AG09309 (cell line): Measurements from ENCODE around the gene CEMIP.

Experiments
- DNase-seq: peaks from one replicate; pipeline ENCODE4 v3.0.0-alpha.2; 2010; ENCODE audit warnings: low read depth
- H3K4me3 ChIP-seq: 2 replicates; pipeline ENCODE4 v1.5.1; 2011; ENCODE audit warnings: mild to moderate bottlenecking, low read depth, low read length, moderate library complexity; ENCODE audit not compliant: control insufficient read depth
- TF ChIP-seq, protein P1 (sequence below): IDR thresholded peaks from 2 replicates; pipeline ENCODE4 v1.5.1; 2011; ENCODE audit warnings: mild to moderate bottlenecking, low read depth, low read length, inconsistent platforms; ENCODE audit not compliant: insufficient read depth, control insufficient read depth; ENCODE audit errors: missing control alignments

CEMIP gene

DNA sequence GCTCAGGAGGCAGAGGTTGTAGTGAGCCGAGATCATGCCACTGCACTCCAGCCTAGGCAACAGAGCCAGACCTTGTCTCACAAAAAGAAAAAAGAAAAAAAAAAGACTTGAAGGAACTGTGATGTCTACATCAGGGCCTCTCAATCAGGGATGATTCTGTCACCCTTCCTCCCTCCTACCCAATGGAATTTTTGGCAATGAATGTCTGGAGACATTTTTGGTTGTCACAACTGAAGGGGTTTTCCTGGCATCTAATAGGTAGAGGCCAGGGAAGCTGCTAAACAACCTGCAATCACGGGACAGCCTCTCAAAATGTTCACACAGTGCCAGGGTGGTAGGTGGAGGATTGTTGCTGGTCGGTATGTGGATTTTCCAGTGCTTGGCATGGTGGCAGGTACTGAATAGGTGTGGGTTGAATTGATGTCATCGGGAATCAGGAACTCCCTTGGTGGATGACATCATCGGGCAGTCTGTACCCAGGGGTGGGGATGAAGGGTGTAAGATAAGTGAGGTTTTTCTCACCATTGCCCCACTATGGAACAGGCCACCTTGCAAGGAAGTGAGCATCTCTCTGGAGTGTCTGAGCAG is 139.1 kb downstream of the CEMIP start:
- DNase-seq = no peak
- TF ChIP-seq, protein P1, sequence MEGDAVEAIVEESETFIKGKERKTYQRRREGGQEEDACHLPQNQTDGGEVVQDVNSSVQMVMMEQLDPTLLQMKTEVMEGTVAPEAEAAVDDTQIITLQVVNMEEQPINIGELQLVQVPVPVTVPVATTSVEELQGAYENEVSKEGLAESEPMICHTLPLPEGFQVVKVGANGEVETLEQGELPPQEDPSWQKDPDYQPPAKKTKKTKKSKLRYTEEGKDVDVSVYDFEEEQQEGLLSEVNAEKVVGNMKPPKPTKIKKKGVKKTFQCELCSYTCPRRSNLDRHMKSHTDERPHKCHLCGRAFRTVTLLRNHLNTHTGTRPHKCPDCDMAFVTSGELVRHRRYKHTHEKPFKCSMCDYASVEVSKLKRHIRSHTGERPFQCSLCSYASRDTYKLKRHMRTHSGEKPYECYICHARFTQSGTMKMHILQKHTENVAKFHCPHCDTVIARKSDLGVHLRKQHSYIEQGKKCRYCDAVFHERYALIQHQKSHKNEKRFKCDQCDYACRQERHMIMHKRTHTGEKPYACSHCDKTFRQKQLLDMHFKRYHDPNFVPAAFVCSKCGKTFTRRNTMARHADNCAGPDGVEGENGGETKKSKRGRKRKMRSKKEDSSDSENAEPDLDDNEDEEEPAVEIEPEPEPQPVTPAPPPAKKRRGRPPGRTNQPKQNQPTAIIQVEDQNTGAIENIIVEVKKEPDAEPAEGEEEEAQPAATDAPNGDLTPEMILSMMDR = no peak

DNA sequence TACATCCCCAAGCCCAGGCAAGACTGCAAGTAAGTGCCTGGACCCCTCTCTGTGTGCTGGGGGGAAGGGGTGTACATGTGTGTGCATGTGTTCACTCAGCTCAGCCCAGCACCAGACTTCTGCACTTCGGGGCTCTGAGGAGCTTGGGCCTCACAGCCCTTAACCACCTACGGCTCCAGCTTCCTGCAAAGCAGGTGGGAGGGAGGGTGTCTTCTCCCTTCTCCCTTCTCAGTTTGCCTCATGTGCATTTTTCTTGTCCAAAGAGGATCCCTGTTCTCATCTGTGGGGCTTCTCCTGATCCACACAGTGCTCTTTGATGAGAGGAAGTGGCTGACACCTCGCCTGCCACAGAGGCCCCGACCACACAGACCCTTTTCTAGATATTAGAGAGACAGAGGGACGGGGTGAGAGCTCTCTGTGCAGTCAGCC is 141.1 kb downstream of the CEMIP start:
- TF ChIP-seq, protein P1 = no peak
- no peak for DNase-seq
- no peak overlapping the region for H3K4me3 ChIP-seq

More for the DNA sequence above, 139.1 kb downstream of the CEMIP start:
- no peak overlapping the region for H3K4me3 ChIP-seq

DNA sequence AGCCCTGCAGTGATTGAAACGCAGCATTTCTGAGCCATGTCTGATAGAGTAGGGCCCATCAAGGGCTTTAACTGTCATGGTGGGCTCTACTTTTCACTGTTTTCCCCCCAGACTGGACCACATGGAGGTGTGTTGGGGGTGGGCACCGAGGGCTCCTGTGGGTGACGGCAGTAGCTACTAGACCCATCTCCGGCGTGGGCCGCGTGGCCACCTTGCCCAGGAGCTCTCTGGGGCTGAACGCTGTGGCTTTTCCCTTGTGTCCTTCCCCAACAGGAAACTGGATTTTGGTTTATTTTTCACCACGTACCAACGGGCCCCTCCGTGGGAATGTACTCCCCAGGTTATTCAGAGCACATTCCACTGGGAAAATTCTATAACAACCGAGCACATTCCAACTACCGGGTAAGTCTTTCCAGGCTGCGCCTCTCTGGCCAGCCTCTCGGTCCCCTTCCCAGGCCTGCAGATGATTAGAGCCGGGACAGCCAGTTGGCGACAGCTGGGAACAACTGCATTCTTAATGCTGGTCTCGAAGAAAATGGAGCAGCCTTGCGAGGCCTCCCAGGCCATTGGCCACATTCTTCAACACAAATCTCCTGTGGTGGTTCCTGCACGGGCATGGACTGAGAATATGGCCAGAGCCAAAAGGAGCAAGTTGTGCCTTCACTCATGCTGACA is 142.7 kb downstream of the CEMIP start:
- no peak for DNase-seq
- H3K4me3 ChIP-seq = no peak overlapping the region
- TF ChIP-seq, protein P1 = no peak

DNA sequence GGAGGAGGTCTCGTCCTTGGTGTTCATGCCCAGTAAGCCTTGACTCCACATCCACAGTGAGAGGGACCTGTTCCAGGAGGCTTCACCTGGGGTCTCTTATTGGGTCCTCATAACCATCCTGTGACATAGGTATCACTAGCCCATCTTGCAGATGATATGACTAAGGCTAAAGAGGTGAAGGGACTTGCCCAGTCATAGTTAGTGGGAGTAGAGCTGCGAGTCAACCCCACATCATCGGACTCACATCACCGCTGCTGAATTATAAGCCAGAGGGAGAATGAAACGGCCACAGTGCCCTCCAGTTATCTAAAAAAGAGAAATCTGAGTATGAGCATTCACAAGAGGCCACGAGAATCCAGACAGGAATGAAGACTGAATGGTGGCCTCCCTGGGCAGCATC is 144.5 kb downstream of the CEMIP start:
- no peak for DNase-seq
- H3K4me3 ChIP-seq = no peak overlapping the region
- TF ChIP-seq, protein P1 = no peak

DNA sequence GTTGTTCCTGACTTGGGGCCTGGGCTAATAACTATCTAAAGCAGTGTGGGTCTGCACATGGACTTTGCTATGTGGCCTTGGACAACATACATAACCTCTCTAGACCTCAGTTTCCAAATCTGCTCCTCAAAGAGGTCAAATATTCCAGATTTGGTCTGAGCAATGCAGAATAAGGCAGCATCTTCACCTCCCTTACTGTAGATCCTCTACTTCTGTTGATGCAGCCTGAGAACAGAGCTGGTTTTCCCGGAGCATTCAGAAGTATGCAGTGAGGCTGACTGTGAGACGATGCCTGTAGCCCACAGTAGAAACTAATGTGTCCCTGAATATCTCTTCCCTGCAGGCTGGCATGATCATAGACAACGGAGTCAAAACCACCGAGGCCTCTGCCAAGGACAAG is 145.1 kb downstream of the CEMIP start:
- TF ChIP-seq, protein P1 = no peak
- no peak overlapping the region for H3K4me3 ChIP-seq

DNA sequence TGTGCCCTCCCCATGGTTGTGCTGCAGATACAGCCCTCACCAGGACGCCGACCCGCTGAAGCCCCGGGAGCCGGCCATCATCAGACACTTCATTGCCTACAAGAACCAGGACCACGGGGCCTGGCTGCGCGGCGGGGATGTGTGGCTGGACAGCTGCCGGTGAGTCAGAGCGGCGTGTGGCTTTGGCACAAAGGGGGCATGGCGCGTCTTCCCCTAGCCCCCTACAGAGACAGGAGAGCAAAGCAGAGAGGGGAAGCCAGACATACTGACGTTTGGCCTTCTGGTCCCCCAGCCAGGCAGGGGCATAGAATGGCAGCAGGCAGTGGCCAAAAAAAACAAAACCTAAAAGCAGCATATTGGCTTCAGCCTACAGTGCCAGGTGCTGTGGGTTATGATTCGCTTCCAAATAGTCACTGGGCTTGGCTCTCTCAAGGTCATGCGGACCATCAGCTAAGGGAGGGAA is 146.5 kb downstream of the CEMIP start:
- no peak for DNase-seq
- TF ChIP-seq, protein P1 = no peak
- H3K4me3 ChIP-seq = no peak overlapping the region

More for the DNA sequence above, 145.1 kb downstream of the CEMIP start:
- DNase-seq = no peak

DNA sequence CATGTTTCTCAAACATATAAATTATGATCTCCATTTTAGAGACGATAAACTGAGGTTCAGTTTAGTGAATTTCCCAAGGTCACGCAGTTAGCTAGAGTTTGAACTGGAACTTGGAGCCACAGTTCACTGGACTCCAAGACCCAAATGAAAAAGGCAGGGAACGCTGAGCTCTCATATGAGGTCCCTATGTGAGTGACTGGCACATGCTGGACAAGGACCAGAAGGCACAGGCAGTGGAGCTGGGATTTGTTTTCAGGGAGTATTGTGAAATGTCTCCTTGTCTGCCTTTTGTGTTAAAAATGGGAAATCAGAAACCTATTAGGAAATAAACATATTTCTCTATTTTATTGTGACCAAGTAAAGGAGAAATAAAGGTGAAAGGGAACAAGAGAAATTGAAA is 147.0 kb downstream of the CEMIP start:
- TF ChIP-seq, protein P1 = no peak
- no peak overlapping the region for H3K4me3 ChIP-seq
- no peak for DNase-seq
